ENCODE results near the gene TTYH3.
A peak's percentile ranks its signal among the peaks of the same experiment; 100 is the strongest.

DNA sequence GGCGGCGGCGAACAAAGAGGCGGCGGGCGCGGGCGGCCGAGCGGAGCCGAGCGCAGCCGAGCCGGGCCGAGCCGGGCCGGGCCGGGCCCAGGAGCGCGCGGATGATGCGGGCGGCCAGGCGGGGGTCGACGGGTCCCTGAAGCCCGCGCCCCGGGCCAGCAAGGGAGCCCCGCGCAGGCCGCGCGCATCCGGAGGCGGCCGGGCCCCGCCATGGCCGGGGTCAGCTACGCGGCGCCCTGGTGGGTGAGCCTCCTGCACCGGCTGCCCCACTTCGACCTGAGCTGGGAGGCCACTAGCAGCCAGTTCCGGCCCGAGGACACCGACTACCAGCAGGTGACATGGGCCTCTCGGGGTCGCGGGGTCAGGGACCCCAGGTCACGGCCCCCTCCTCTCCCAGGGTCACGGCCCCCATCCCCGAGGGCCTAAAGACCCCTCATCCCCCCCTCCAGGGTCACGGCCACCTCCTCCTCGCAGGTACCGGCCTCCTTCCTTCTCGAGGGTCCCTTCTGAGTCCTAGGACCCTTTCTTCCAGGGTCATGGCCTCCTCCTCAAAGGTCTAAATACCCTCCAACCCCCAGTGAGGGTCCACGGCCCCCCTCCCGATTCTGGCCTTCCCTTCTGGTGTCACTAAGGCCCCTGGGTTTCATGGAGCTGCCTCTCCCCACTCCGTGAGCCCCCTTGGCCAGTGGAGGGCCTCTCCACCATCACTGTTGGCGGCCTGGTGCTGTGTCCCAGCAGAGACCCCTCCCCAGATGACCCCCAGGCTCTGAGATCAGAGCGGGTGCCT, at the start of gene TTYH3:
- TF ChIP-seq, protein P1, sequence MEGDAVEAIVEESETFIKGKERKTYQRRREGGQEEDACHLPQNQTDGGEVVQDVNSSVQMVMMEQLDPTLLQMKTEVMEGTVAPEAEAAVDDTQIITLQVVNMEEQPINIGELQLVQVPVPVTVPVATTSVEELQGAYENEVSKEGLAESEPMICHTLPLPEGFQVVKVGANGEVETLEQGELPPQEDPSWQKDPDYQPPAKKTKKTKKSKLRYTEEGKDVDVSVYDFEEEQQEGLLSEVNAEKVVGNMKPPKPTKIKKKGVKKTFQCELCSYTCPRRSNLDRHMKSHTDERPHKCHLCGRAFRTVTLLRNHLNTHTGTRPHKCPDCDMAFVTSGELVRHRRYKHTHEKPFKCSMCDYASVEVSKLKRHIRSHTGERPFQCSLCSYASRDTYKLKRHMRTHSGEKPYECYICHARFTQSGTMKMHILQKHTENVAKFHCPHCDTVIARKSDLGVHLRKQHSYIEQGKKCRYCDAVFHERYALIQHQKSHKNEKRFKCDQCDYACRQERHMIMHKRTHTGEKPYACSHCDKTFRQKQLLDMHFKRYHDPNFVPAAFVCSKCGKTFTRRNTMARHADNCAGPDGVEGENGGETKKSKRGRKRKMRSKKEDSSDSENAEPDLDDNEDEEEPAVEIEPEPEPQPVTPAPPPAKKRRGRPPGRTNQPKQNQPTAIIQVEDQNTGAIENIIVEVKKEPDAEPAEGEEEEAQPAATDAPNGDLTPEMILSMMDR (IDR thresholded peaks at IDR 0.05): no peak
- TF ChIP-seq POLR2A (IDR thresholded peaks at IDR 0.05): peak; percentile 56 to 69

Data from uterus (tissue), 2 donors.